ENCODE data around the gene POLR3B.
"Not testable (repeated sequence)": the region's sequence is repeated elsewhere in the genome, so short reads cannot be mapped to it uniquely, and the experiment has no call there.

POLR3B gene

DNA sequence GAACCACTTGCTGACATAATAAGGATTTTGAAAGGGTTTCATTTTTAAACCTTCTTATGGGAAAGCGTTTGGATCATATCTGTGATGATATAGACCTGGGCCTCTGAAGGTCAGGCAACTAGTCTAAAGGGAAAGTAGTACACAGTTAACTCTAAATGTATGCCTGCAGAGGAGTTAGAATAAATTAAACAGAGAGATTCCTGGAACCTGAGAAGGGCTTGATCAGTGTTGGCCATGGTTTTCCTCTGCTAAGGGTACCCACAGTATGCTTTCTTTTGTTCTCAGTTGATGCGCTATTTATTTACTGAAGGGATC, 14.4 kb upstream of the POLR3B start:
- DNase-seq: no peak

DNA sequence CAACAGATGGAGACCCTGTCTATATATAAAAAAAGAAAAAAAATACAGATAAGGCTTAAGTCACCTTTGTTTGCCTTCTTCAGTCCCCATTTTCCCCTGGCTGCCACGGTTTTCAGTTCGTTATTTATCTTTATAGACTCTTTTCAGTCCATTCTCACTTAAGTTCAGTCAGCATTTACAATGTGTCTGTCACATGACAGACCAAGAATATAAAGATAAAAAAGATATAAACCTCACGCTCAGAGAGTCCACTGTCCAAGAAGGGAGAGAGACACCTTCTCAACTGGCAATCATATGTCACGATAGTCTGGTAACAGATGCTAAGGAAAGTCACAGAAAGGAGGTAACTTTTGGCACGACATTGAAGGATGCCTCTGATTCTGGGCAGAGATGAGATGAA, 13.4 kb upstream of the POLR3B start:
- DNase-seq: no peak

- DNase-seq: no peak
Observed at GRCh38 chr12:106345746-106346145, 11.8 kb upstream of the POLR3B start.

GRCh38 chr12:106348411-106348810, 9.1 kb upstream of the POLR3B start:
- DNase-seq: no peak

DNA sequence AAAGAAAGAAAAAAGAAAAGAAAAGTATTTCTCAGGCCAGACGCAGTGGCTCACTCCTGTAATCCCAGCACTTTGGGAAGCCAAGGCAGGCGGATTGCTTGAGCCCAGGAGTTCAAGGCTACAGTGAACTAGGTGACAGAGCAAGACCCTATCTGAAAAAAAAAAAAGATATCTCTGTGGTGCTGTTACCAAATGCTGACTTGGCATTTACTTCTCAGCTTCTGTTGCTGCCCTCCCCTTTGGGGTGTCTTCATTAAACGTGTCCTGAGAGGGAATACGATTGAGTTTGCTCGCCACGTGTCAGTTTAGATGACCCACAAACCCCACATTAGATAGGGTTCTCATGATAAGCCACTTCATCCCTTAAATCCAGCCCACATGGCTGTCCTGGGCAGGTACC, 4.4 kb upstream of the POLR3B start:
- no peak for DNase-seq

DNA sequence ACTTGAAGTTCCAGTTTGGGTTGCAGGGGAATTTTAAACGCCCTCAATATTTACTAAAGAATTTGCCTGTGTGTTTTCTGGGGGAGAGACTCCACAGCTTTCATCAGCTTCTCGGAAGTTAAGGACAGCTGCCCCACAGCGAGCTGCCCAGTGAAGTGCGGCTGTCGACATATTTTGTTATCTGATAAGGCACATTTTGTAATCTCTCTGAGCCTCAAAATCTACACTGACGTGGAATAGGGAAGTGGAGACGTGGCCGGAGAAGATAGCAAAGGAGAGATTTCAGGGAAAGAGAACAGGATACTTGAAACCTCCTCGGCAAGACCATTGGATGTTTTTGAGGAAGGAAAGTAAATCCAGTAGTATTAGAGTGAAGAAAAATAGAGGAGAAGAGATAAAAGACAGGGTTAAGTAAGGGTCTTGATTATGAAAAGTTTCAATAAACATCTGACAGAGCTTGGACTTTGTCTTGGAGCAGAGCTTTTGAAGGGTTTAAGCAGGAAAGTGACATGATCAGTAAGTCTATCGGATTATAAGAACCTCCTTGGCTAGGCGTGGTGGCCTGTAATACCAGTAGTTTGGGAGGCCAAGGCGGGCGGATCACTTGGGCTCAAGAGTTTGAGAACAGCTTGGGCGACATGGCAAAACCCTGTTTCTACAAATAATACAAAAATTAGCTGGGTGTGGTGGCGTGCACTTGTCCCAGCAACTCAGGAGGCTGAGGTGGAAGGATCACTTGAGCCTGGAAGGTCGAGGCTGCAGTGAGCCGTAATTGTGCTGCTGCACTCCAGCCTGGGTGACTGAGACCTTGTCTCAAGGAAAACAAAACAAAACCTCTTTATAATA, 1.1 kb downstream of the POLR3B start:
- no peak for DNase-seq

DNA sequence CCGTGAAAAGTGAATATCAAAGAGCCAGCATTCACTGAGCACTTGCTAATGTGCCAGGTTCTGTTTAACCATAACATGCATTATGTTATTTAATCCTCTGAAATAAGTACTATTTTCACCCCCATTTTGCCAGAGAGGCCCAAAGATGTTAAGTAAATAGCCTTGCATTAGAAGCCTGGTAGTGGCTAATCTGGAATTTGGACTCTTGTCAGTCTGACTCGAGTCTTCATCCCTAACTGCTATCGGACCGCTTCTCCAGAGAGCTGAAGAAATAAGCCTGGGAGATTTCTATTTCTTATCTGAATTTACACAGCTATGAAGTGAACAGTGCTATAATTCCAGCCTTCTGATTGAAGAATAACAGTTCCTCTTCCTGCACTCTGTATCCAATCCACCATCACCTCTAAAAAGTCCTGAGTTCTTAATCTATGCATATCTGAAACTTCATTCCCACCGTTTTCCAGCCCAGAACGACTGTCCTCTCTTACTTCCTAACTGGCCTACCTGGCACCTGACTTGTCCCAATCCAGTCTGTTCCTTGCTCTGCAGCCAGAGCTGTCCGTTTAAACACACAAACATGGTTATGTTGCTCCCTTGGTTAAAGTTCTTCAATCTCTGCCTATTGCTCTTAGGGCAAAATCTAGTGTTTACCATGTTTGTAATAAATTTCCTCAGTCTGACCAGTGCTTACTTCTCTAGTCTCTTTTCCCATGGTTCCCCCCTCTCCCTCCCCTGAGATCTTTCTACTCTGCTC, 2.3 kb downstream of the POLR3B start:
- DNase-seq: no peak

- DNase-seq: no peak
Observed at GRCh38 chr12:106360400-106360994, 2.9 kb downstream of the POLR3B start.

- DNase-seq: no peak
Observed at GRCh38 chr12:106362971-106363370, 5.4 kb downstream of the POLR3B start.

DNA sequence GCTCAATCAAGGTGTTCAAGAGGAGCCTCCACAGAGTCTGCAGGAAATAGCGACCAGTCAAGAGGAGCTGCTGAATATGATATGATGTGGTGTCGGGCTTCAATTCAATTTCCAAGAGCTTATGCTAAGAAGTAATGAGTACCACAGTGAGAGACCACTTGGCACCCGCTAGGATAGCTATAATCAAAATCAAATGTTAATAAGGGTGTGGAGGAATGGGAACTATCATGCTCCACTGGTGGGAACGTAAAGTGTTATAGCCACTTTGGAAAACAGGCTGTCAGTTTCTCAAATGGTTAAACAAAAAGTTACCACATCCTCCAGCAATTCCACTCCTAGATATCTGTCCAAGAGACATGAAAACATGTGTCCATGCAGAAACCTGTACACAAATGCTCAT, 6.7 kb downstream of the POLR3B start:
- DNase-seq: no peak

GRCh38 chr12:106369624-106370346, 12.2 kb downstream of the POLR3B start:
- no peak for DNase-seq

DNA sequence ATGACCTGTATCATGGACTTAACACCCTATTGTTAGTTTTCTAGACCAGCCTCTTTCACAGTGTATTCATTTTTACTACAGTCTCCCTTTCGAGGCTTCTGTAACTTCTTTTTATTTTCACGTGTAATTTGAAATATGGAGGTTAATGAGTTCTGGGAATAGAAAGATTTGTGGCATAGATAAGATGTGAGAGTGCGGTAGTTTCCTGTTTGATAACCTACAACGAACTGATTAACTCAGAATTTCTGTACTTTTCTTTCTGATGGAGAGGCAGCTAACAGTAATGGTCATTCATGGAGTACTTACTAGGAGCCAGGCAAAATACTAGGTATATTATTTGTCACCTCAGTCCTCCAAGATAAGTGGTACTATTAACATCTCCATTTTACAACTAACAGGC, 21.2 kb downstream of the POLR3B start:
- DNase-seq: no peak

DNA sequence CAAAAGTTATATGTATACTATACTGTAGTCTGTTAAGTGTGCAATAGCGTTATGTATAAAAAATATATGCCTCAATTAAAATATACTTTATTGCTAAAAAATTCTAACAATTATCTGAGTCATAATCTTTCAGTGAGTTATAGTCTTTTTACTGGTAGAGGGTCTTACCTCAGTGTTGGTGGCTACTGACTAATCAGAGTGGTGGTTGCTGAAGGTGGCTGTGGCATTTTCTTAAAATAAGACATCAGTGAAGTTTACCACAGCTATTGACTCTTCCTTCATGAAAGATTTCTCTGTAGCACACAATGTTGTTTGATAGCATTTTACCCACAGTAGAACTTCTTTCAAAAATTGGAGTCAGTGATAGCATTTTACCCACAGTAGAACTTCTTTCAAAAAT, 23.4 kb downstream of the POLR3B start:
- no peak for DNase-seq

GRCh38 chr12:106381866-106382265, 24.3 kb downstream of the POLR3B start:
- DNase-seq: not testable (repeated sequence)

DNA sequence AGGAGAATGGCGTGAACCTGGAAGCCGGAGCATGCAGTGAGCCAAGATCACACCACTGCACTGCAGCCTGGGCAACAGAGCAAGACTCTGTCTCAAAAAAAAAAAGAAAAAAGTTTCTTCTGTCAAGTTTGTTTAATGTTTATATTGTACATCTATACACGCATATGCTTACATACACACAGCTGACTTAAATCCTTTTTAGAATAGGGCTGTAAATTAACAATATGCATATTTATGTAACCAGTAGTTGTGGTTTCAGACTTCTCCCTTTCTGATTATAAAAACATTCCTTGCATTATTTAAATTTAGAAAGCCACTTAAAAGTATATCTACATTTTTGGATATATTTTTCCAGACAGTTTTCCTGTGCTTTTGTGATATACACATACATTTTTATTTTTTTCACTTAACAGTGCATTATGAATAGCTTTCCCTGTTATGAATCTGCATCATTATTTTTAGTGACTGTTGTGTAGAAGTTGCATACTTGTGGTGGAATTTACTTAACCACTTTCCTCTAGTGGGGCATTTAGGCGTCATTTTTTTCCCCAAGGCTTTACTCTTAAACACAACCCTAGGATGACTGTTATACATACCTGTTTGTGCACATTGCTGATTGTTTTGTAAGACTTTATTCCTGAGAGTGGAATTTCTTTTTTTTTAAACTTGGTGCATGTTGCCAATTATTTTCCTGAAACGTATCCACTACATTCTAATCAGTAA, 29.4 kb downstream of the POLR3B start:
- no peak for DNase-seq

- DNase-seq: no peak
Observed at GRCh38 chr12:106387848-106388377, 30.4 kb downstream of the POLR3B start.

DNA sequence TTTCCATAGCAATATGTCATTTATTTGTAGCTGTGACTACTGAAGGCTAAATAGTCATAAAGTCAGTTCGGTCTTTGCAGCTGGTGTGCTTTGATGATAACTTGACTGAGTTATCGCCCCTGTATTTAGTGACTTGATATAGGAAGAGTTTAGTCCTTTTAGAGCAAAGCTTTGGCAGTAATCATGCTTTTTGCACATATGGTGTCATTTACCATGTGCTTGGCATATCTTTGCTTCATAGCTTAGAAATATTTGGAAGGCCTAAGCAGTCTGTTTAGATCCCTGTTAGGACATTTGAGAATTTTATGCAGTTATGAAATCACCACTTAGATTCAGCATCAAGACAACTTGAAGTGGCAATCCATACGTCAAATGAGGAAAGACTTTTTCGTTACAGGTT, 31.6 kb downstream of the POLR3B start:
- DNase-seq: no peak

GRCh38 chr12:106392759-106393158, 35.2 kb downstream of the POLR3B start:
- DNase-seq: no peak

DNA sequence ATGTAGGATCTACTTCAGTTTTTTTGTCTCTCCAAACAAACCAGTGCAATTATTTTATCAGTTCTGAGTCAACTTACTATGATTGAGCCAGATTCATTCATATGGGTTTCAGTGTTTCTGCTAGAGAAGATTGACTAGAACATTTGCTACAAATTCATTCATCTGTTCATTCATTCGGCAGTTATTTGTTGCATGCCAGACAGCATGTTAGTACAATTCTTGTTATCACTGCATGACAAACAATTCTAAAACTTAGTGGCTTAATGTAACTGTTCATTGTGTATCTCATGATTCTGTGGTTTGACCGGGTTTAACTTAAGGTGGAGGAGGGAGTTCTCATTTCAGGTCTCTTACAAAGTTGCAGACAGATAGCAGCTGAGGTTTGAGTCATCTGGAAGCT, 52.3 kb downstream of the POLR3B start:
- DNase-seq: no peak

DNA sequence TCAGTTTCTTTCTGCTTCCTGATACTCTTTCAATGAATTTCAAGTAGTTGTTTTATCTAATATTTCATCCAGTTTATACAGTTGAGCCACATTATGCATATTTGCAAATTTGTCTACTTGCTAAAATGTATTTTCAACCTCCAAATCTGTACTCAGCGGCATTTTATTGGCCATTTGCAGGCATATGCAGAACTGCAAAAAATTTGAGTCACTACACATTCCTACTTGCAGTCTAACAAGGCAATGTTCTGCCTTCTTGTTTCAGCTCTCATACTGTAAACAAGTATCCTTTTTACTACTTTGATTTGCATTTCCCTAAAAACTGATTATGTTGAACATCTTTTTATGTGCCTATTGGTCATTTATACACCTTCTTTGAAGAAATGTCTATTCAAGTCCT, 55.0 kb downstream of the POLR3B start:
- no peak for DNase-seq

- no peak for DNase-seq
Observed at GRCh38 chr12:106415134-106415533, 57.6 kb downstream of the POLR3B start.

- no peak for DNase-seq
Observed at GRCh38 chr12:106416273-106416672, 58.7 kb downstream of the POLR3B start.
